Endothelial cell of umbilical vein (primary cell): ENCODE results near the gene C11orf24. TPM values are rescaled to one million over a fixed set of nuclear protein-coding genes. Genes with fewer than 3 reads are reported as not detected.

Experiments used
- BruUV-seq: library from RNA; stranded (reverse); fragments of 400-500 nt; replicated peaks from 2 replicates; lab custom pipeline; 2021; lab: Mats Ljungman, UMichigan
- CTCF ChIA-PET: fragments of 300-600, 350-600 bp; sonication (Branson Sonifier 250); formaldehyde crosslinking; loops from one replicate; lab custom pipeline; 2021; ENCODE audit warnings: antibody characterized with exemption, inconsistent platforms; lab: Charles Lee
- POLR2A ChIA-PET: fragments of 300-600, 350-600 bp; sonication (Branson Sonifier 250); formaldehyde crosslinking; loops from one replicate; lab custom pipeline; 2021; ENCODE audit warnings: antibody characterized with exemption, inconsistent platforms; lab: Charles Lee
- DNase-seq: peaks from one replicate; pipeline ENCODE4 v3.0.0-alpha.2; 2011; ENCODE audit warnings: low read depth, low spot score
- FAIRE-seq: peaks from 2 replicates; lab custom pipeline; 2011; peaks lifted over from hg19 to GRCh38; lab: Jason Lieb, UNC
- H2AFZ ChIP-seq: 2 replicates; pipeline ENCODE4 v1.6.0; 2012; ENCODE audit warnings: low read depth, low read length, control low read depth, inconsistent platforms
- H3K27ac ChIP-seq: 2 replicates; pipeline ENCODE4 v1.5.1; 2011; ENCODE audit warnings: low read depth, mild to moderate bottlenecking, control low read depth, low read length, moderate library complexity; ENCODE audit not compliant: insufficient read depth
- H3K27me3 ChIP-seq, 2 experiments: 2 replicates each; pipeline versions ENCODE4 v1.6.0 to v1.6.1; 2011; ENCODE audit warnings: low read length in 2 of 2, mixed read lengths in 1 of 2; ENCODE audit not compliant: control insufficient read depth in 2 of 2, insufficient read depth in 2 of 2
- H3K36me3 ChIP-seq, 2 experiments: 2 replicates in 1 of 2; 3 replicates in 1 of 2; pipeline ENCODE4 v1.5.1; 2011; ENCODE audit warnings: low read length in 2 of 2, mild to moderate bottlenecking in 1 of 2, moderate library complexity in 1 of 2; ENCODE audit not compliant: control insufficient read depth in 2 of 2, insufficient read depth in 2 of 2; ENCODE audit errors: extremely low read depth in 1 of 2
- H3K4me1 ChIP-seq: 3 replicates; pipeline ENCODE4 v1.5.1; 2011; ENCODE audit warnings: mild to moderate bottlenecking, low read length; ENCODE audit not compliant: control insufficient read depth, insufficient read depth; ENCODE audit errors: extremely low read depth
- H3K4me2 ChIP-seq: 2 replicates; pipeline ENCODE4 v1.6.1; 2011; ENCODE audit warnings: low read length, control low read depth, mixed read lengths; ENCODE audit not compliant: insufficient read depth
- H3K4me3 ChIP-seq, 3 experiments: fragments of 200-600 bp in 1 of 3; sonication (generic), shearing (Covaris generic) in 1 of 3; replicated peaks in 1 of 3; 2 replicates each; pipeline ENCODE4 v1.5.1; 2011 to 2016; ENCODE audit warnings: control low read depth in 3 of 3, low read length in 3 of 3, mild to moderate bottlenecking in 2 of 3, inconsistent platforms in 1 of 3, low read depth in 1 of 3, moderate library complexity in 1 of 3; ENCODE audit not compliant: insufficient read depth in 1 of 3
- H3K79me2 ChIP-seq: 2 replicates; pipeline ENCODE4 v1.6.0; 2012; ENCODE audit warnings: low read length, inconsistent platforms; ENCODE audit not compliant: control insufficient read depth, insufficient read depth
- H3K9ac ChIP-seq: replicated peaks from 2 replicates; pipeline ENCODE3; 2011; ENCODE audit warnings: low read length, control low read depth; ENCODE audit not compliant: insufficient read depth; ENCODE audit errors: extremely low read depth
- H3K9me1 ChIP-seq: replicated peaks from 3 replicates; pipeline ENCODE4 v1.6.0; 2011; ENCODE audit warnings: mild to moderate bottlenecking, low read length; ENCODE audit not compliant: control insufficient read depth, insufficient read depth; ENCODE audit errors: extremely low read depth
- H3K9me3 ChIP-seq: replicated peaks from 2 replicates; pipeline ENCODE4 v1.5.1; 2012; ENCODE audit warnings: low read length, inconsistent platforms; ENCODE audit not compliant: control insufficient read depth, insufficient read depth
- H4K20me1 ChIP-seq: replicated peaks from 2 replicates; pipeline ENCODE3; 2011; ENCODE audit warnings: mild to moderate bottlenecking, low read length; ENCODE audit not compliant: control insufficient read depth, insufficient read depth; ENCODE audit errors: extremely low read depth
- EZH2 ChIP-seq: IDR thresholded peaks from 2 replicates; pipeline ENCODE4 v1.6.1; 2012; ENCODE audit warnings: borderline replicate concordance, low read depth, mild to moderate bottlenecking, moderate library complexity, low read length, inconsistent platforms; ENCODE audit not compliant: severe bottlenecking
- FOS ChIP-seq: IDR thresholded peaks from 2 replicates; pipeline ENCODE4 v1.6.1; 2011; ENCODE audit warnings: mild to moderate bottlenecking, low read length, moderate library complexity, borderline replicate concordance; ENCODE audit not compliant: insufficient read depth
- GATA2 ChIP-seq: IDR thresholded peaks from 2 replicates; pipeline ENCODE4 v1.7.0; 2011; ENCODE audit warnings: low read depth, mild to moderate bottlenecking, moderate library complexity, mixed read lengths, low read length; ENCODE audit not compliant: insufficient read length, insufficient read depth
- JUN ChIP-seq: IDR thresholded peaks from 2 replicates; pipeline ENCODE4 v1.6.1; 2011; ENCODE audit warnings: borderline replicate concordance, low read depth; ENCODE audit not compliant: insufficient read length, insufficient read depth
- MYC ChIP-seq: IDR thresholded peaks from one replicate; pipeline ENCODE4 v1.6.1; 2011; ENCODE audit warnings: mild to moderate bottlenecking, low read depth, low read length
- POLR2A ChIP-seq: IDR thresholded peaks from 2 replicates; pipeline ENCODE4 v1.6.1; 2012; ENCODE audit warnings: low read depth, mild to moderate bottlenecking, control low read depth, low read length
- POLR2AphosphoS5 ChIP-seq: IDR thresholded peaks from 2 replicates; pipeline ENCODE4 v1.6.1; 2012; ENCODE audit warnings: low read depth, mild to moderate bottlenecking, control low read depth, low read length, moderate library complexity; ENCODE audit not compliant: insufficient read depth
- dilution Hi-C: fragments of 300-500 bp; cut with MboI; formaldehyde crosslinking; loops from one replicate; pipeline ENCODE4 v1.15.0; 2019; ENCODE audit warnings: low sequenced_read_pairs; ENCODE audit not compliant: extremely low pct_ligation_motif_present
- intact Hi-C: fragments of 100-400 bp; cut with micrococcal nuclease; formaldehyde crosslinking; loops from one replicate; pipeline ENCODE4 v1.10.0; 2022
- polyA plus RNA-seq, 4 experiments: library from polyadenylated mRNA; depleted of rRNA in 3 of 4; stranded (reverse) in 3 of 4; unstranded in 1 of 4; fragments of >200 nt; gene quantifications; 2 replicates each; pipeline versions ENCODE4 v1.2.1 to v1.2.3, GENCODE V29; 2011 to 2012; ENCODE audit warnings: missing spikeins in 1 of 4
- total RNA-seq: library from RNA; stranded (reverse); gene quantifications from 2 replicates; pipeline ENCODE4 v1.2.3, GENCODE V29; 2021
- TF ChIP-seq, protein P1 (sequence below): IDR thresholded peaks from 2 replicates; pipeline ENCODE4 v1.6.1; 2011; ENCODE audit not compliant: insufficient read depth, insufficient read length
- TF ChIP-seq, protein P2 (sequence below), 2 donors: IDR thresholded peaks; 1 replicate in 1 of 2; 2 replicates in 1 of 2; pipeline ENCODE4 v1.5.1; 2011; ENCODE audit warnings: low read length in 2 of 2, mild to moderate bottlenecking in 2 of 2, moderate library complexity in 2 of 2, control low read depth in 1 of 2, inconsistent platforms in 1 of 2, low read depth in 1 of 2; ENCODE audit not compliant: insufficient read depth in 1 of 2; ENCODE audit errors: extremely low read depth in 1 of 2

C11orf24 gene
- total and polyA plus RNA-seq, 2 donors (not counting 3 experiments of a cell fraction or from before 2014, with no cell fraction given): 26.4 to 34.1 TPM

DNA sequence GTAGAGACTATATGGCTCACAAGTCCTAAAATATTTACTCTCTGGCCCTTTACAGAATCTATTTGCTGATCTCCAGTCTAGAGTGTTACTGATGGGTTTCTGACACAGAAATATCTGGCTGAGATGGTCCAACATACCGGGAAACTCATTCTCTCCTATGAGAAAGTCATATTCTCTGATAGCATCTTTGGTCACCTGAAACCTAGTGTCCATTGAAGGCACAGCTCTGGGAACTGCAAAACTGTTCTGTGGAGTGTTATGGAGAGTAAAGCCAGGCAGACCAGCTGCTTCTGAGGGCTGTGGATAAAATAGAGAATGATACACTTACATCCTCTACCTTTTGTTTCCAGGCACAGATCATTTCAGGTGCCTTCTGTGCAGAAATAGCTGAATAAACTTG lies 2.5 kb upstream of the C11orf24 start:
- Histone ChIP-seq H3K79me2 (peaks cover 4% of the 10 kb centered on the region), H3K4me2 (no peak overlapping the region), H3K9ac (no peak overlapping the region), H2AFZ (no peak overlapping the region), H3K9me3 (no peaks in the 10 kb centered on the region), H4K20me1 (no peaks in the 10 kb centered on the region), H3K4me3 (no peak overlapping the region), H3K27ac (no peak overlapping the region), H3K4me1 (peaks cover 7% of the 10 kb centered on the region), H3K27me3 (peaks cover 0 to 1% of the 10 kb centered on the region in 2 experiments), H3K9me1 (no peaks in the 10 kb centered on the region), H3K36me3 (no peaks in the 10 kb centered on the region)
- no peak for DNase-seq
- FAIRE-seq: no peak
- POLR2A ChIA-PET: no interaction called here
- intact Hi-C loops (no loop called here), dilution Hi-C loops (no loop called here)
- no TSS peak for BruUV-seq
- TF ChIP-seq POLR2A (no peak), MYC (no peak), EZH2 (no peak), JUN (no peak), POLR2AphosphoS5 (no peak), GATA2 (no peak), FOS (no peak)
- TF ChIP-seq, protein P1, sequence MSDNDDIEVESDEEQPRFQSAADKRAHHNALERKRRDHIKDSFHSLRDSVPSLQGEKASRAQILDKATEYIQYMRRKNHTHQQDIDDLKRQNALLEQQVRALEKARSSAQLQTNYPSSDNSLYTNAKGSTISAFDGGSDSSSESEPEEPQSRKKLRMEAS: no peak
- TF ChIP-seq, protein P2, sequence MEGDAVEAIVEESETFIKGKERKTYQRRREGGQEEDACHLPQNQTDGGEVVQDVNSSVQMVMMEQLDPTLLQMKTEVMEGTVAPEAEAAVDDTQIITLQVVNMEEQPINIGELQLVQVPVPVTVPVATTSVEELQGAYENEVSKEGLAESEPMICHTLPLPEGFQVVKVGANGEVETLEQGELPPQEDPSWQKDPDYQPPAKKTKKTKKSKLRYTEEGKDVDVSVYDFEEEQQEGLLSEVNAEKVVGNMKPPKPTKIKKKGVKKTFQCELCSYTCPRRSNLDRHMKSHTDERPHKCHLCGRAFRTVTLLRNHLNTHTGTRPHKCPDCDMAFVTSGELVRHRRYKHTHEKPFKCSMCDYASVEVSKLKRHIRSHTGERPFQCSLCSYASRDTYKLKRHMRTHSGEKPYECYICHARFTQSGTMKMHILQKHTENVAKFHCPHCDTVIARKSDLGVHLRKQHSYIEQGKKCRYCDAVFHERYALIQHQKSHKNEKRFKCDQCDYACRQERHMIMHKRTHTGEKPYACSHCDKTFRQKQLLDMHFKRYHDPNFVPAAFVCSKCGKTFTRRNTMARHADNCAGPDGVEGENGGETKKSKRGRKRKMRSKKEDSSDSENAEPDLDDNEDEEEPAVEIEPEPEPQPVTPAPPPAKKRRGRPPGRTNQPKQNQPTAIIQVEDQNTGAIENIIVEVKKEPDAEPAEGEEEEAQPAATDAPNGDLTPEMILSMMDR (IDR thresholded peaks at IDR 0.05; ENCODE audit: extremely low read depth in 1 of 2, insufficient read depth in 1 of 2, low read depth in 1 of 2, low read length in 2 of 2): no peak
- CTCF ChIA-PET: interaction anchor here (0.7 to 1.0 kb wide), 2 partner anchors 23 to 55 kb away, joined by 3 read pairs; no protein-coding TSS in a partner anchor
